NCI-H510A treated with DMSO at 0.1 percent for 48 hours (cell line): ENCODE data around the gene HMGN5.

Experiments
- DNase-seq: peaks from one replicate; lab custom pipeline; 2025; lab: John Stamatoyannopoulos, UW

The HMGN5 gene, protein sequence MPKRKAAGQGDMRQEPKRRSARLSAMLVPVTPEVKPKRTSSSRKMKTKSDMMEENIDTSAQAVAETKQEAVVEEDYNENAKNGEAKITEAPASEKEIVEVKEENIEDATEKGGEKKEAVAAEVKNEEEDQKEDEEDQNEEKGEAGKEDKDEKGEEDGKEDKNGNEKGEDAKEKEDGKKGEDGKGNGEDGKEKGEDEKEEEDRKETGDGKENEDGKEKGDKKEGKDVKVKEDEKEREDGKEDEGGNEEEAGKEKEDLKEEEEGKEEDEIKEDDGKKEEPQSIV

DNA sequence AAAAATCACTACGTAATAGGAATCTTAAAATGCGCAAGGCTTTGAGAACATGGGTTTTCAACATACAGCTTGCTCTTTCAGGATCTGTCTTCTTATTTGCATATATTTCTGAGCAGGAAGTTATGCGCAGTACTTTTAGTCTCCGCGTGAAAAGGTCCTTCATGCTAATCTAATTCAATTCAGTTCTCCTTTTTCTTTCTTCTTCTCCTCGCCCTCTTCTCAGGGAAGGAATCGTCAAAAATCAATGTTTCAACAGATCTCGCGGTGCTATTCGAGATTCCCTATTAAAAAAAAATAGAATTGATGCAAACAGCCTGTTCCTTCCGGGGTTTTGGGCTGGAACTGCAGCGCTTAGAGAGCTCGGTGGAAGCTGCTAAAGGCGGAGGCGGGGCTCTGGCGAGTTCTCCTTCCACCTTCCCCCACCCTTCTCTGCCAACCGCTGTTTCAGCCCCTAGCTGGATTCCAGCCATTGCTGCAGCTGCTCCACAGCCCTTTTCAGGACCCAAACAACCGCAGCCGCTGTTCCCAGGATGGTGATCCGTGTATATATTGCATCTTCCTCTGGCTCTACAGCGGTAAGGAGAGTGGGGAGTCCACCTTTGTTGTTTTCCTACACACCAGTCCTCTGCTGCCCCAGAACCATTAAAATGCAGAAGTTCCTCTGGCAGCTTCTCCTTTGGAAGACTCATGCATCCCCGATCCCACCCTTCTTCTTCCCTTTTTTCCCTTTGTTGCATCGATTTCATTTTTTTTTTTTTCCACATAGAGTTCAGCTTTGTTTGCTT is at the start of gene HMGN5, which contains the start of gene SH3BGRL:
Gene HMGN5, minus strand, starts transcription at position 243 of the 785 bp plus-strand sequence. CDS start 80,364 bp downstream, outside the sequence.
Gene SH3BGRL, plus strand, starts transcription at position 432 of the 785 bp plus-strand sequence. Its CDS starts 99 bp downstream, at position 531.
- peak; percentile 14 for DNase-seq

DNA sequence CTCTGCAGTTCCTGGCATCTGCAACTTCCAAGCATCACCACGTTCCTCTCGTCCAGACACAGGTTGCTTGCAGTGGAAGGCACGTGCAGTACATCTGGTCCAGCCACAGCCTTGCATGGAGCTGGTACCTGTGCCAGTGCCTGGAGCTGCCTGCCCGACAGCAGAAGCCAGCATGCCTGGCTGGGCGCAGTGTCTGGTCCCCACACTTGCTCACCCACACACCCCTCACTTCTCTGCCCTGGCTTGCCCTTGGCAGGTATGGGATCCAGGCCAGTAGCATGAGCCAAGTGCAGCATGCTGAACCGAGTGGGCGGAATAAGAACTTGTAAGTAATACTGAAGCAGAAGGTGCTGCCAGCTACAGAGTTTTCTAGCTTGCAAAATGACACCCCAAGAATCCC is 40.0 kb upstream of the HMGN5 start:
- no peak for DNase-seq

DNA sequence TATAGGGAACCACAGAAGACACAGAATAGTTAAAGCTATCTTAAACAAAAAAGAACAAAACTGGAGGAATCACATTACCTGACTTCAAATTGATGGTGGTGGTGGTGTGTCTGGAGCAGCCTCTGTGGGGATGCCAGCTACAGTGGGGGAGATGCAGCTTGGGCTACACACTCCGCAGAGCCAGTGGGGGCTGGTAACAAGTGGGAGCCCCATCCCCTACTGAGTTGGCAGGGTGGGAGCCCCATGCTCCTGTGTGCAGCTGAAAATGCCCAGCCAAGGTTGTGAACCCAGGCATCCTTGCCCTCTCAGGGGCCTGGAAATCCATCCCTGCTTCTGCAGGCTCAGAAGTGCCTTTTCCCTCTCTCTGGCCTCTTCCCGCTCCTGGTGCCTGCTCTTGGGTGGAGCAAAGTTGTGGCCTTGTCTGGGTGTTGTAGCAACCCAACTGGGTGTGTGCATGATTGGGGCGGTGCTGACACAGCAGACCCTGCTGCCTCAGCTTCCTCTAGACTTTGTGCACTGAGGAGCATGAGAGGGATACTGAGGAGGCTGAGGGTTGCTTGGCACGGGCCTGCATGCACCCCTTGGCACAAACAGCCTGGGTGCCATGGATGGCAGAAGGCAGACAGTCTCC is 39.1 kb upstream of the HMGN5 start:
- no peak for DNase-seq

DNA sequence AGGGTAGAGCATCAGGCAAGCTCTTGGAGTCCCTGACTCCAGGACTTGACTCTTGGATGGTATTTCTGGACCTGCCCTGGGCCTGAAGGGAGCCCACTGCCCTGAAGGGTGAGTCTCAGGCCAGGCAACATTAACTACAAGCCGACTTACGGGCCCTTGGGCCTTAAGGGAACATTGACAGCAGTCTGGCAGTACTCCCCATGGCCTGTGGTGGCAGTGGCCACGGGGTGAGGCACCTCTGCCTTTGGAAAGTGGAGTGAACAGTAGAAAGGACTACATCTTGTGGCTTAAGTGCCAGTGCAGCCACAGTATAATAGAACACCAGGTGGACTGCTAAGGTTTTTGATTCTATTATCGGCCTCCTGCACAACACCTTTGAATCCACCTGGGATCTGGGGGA is 36.5 kb upstream of the HMGN5 start:
- no peak for DNase-seq

DNA sequence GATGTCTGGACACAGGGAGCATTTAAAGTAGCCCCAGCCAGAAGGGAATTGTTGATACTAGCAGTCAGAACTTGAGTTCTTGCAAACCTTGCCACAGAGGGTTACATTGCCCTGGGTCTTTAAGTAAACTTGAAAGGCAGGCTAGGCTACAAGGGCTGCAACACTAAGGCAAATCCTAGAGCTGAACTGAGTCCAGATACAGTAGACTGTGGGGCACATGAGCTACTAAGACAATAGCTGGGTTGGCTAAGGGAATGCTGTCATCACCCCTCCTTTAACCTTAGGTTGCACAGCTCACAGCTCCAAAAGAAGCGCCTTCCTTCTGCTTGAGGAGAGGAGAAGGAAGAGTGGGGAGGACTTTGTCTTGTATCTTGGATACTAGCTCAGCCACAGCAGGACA is 35.8 kb upstream of the HMGN5 start:
- DNase-seq, result no peak

DNA sequence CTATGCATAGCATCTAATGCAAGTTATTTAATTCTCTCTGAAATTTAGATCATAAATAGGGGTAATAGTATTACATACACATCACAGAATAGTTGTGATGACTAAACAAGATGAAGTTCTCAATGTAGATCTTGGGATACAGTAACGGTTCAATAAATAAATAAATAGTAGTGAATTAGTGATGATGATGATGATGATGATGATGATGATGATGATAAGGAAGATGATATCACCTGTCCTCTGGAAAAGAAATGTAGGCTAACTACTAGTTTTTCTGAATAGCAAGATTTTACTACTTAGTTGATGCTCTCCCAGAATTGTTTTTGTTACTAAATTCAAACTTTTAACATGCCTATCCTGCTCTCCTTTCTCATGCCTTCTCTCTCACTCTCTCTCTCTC is 30.5 kb upstream of the HMGN5 start:
- no peak for DNase-seq

DNA sequence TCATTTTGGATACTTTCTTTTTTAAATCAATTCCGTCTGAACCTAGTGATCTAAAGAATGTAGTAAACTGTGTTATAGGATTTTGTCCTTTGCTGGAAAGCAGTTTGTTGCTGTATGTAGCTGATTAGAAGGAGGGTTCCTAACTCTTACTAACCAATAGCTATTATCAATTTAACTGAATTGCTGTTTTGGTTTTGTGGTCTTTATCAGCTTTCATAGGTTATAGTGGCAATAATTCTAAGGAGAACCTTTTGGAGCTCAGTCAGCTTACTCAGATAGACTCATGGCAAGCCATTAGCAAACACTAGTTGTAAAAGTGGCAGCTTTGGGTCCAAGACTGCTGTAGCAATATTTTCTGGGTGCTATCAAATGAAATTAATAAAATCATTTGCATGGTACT is 29.8 kb upstream of the HMGN5 start:
- DNase-seq, result no peak

DNA sequence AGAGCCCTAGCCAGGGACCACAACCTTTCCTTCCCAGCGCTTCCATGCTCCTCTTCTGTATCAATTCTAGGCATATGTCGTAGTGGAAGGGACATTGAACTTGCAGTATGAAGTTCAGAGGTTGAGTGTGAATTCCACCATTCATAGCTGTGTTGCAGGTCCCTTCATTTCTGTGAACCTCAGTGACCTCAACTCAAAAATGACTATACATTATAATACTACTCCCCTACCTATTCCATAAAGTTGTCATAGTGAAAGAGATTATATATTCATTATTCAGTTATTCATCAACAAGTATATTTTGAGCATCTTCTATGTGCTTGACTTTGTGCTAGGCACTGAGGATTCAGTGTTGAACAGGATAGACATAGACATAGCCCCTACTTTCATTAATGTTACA is 28.2 kb upstream of the HMGN5 start:
- DNase-seq, result no peak

DNA sequence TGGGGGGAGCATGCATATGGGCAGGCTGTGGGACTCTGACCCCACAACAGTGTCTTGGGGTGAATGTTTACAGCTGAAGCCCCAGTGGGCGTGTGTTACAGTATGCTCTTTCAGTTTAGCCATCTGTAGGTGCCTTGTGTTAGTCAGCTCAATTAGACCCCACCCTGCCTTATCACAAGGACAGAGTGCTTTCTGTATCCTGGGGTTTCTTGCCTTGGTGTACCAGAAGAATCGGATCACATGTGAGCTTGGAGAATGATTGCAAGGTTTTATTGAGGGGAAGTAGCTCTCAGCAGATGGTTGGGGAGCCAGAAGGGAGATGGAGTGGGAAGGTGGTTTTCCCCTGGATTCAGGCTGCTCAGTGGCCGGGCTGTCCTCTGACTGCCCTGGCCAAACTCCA is 27.5 kb upstream of the HMGN5 start:
- DNase-seq, result no peak

DNA sequence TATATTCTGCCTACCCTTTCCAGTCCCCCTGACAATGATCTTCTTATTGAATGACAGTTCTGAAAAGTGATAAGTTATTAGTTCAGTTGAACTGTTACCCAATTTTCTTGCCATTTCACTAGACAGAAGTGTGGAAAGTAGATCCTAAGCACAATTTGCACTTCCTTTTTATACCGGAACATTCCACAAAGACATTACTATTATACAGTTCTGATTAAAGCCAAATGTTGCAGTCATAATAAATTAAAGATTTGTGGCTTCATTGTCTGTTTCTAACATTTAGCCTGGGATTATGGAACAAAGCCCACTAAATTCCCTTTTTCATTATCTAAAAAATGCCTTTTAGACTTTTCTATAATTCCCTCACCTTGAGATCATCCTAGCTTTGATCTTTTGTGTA is 14.0 kb upstream of the HMGN5 start:
- no peak for DNase-seq

DNA sequence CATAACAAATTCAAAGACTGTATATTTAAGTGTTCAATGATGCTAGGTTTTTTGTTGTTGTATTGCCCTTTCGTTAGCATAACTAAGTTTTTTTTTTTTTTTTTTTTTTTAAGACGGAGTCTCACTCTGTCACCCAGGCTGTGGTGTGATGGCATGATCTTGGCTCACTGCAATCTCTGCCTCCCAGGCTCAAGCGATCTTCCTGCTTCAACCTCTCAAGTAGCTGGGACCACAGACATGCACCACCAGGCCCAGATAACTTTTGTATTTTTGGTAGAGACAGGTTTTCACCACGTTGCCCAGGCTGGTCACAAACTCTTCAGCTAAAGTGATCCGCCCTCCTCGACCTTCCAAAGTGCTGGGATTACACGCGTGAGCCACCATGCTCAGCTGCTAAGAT is 7.2 kb upstream of the HMGN5 start:
- no peak for DNase-seq

DNA sequence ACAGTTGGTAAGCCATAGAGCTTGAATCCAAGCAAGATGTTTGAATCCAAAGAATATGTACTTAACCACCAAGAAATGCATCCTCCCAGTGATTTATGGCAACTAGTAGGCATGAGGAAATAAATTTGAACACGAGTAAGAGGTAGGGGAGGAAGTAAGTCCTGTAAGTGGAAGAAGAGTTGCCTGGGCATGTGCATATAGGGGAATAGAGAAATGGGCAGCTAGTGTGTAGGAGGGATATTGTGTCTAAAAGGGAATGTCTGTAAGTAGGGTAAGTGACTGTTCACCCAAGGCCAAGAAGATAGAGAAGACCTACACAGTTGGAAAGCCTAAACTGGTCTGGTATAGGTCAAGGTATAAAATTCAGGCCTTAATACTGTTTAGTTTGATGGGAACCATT is 4.8 kb upstream of the HMGN5 start:
- no peak for DNase-seq

DNA sequence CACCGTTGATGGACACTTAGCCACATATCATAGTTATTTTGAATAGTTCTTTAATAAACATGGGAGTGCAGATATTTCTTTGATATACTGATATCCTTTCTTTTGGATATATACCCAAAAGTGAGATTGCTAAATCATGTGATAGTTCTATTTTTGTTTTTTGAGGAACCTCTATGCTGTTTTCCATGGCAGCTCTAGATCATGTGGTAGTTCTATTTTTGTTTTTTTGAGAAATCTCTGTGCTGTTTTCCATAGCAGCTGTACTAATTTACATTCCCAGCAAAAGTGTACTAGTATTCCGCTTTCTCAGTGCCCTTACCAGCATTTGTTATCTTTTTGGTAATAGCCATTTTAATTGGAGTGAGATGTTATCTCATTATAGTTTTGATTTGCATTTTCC is 3.8 kb upstream of the HMGN5 start:
- DNase-seq, result no peak

DNA sequence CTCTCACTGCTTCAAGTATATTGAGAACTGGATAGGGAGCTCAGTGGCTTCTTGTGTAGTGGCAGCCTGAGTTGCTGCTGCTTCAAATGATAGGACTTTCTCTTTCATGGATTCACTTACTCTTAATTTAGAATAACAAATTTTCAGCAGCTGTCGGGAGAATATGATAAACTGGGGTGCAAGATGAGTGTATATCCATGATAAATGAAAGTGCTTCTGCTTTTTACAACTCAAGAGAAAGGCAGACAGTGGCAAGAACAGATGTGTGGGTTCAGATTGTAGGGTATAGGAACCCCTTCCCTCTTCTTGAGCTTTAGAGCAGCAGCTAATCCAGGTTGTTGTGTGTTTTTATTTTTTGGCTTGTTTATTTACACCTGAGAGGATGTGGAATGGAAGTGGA is 1.2 kb upstream of the HMGN5 start:
- DNase-seq, result no peak

DNA sequence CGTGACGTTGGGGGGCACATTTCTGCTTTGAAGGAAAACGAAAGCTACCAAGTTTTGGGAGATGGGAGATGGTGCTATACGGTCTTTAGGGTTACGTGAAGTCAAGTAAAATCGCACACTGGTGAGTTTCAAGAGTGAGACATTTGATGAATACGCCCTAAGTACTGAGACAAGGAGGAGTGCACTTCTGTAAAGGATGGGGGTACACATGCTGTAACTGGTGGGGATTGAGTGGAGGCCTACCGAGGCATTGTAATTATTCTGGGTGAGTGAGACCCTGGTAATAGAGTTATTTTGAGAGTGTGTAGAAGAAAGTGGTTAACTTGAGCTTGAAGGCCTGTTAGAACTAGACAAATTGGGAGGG is 725 bp upstream of the HMGN5 start:
- no peak for DNase-seq

DNA sequence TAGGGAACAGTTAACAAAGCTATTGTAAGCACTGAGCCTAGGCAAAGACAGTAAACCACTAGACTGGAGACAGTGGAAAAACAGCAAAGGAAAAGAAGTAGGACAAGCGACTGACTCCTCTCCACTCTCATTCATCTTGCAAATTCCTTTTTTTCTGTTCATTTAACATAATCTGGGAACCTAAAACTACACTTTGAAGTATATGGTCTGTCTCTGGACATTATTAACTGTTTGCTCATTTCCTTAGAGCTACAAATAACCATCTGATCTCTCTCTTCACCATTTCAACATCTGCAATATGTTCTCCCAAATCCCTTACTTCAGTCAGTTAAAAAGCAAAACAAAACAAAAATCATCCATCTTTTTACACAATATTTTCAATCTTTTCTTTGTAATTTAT is 642 bp downstream of the HMGN5 start:
- DNase-seq, result no peak

DNA sequence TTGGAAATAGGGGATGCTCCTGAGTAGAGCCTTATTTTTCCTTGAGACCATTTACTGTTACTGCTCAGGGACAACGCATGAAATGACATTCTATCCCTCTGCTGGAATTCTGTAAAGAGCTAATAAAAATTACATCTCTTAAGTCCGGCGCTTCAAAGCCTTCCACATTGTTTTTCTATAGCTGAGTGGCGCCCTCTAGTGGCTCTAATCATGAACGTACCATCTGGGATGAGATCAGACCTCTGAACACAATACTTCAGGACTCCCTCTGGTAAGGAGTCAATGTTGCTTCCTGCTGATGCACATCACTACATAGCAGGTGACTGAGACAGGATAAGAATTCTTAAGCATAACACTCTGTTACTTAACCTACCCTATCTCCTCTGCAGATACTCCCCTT is 6.0 kb downstream of the HMGN5 start:
- DNase-seq, result peak; percentile 7

DNA sequence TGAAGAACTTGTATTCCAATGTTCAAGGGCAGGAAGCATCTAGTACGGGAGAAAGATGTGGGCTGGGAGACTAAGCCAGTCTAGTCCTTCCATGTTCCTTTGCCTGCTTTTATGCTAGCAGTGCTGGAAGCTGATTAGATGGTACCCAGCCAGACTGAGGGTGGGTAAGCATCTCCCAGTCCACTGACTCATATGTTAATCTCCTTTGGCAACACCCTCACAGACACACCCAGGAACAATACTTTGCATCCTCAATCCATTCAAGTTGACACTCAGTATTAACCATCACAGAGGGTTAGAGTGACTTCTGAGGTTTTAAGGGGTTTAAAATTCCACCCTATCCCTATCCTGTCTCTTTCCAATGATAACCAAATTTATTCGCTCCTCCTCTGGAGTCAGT is 6.5 kb downstream of the HMGN5 start:
- DNase-seq, result no peak

DNA sequence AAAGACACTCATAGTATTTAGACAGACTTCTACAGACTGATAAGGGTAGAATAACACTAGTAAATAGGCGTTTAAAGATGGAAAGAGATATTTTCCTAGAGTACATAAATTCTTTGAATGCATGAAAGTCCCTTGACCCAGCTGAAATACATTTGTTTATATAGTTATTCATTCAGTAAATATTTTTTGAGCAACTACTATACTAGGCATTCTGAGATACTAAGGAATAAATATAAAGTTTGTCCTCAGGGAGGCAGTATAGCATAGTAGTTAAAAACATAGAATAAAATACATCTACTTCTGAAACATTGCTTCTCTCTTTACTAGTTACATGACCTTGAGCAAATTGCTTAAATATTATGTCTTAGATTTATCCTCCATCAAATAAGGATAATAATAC is 27.4 kb downstream of the HMGN5 start:
- DNase-seq, result no peak

DNA sequence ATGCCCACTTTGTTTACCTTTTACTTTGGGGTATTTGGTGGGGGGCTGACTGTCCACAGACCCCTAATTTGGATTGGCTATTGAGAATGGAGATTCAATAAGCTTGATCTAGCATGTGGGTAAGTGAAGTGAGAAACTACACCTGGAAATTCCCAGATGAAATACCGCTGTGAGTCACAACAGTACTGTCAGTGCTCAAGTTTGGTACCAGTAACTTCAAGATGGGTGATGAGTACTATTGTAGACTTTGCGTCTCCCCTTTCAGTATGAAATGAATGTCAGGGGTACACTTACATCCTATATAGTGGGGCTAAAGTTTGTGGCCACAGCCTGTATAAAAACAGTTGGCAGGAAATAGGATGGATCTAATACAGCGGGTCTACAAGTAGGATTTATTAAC is 33.3 kb downstream of the HMGN5 start:
- no peak for DNase-seq

DNA sequence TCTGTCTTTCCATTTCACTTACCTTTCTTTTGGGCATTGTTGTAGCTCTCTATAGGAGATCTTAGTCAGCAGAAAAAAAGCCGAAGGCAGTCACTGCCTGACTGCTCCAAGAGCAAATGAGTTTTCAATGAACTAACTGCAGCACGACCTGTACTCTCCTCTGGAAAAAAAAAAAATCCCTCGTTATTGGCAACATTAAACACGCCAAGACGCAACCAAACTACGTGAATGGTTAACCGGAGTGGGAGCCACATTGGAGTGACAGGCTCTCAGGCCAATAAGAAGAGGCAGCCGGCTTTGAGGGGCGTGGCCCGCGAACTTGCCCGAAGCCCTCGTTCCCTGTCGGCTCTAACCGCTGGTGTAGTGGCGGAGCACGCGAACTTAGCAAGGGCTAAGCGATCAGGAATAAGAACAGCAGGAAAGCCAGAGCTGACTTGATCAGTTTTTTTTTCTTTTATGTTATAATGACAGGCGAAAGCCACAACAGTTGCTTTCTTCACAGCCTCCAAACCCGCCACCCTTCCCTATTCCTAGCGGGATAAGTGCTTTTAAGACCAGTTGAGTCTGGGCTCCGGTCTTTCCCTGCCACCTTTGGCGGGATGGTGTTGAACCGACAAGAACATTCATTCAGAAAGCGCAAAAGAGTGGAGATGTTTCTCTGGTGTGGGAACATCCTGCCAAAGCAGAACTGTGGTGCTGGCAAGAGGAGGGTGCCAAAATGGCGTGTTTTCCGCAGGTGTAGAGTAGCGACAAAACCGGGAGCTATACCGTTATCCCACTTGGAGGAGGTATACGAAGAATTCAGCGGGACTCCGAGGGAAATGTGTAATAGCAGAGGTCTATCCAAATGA is 80.0 kb downstream of the HMGN5 start:
- peak; percentile 44 for DNase-seq

DNA sequence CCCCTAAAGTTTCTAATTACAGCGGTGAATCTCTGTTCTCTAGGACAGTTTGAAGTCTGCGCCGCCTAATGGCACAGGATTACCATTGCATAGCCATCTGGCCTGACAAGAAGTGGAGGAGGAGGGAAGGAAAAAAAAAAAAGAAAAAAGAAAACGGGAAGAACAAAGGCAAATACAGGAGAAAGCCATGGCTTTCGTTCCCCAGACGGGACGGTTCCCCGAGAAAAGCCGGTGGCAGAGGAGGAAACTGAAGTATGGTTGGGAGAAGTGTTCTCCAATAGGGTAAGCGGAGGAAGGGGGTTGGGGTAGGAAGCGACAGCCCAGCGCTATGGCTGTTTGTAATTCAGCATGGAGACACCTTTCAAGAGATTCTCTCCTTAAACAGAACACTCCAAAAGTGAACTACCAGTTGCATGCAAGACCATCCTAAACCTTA is 80.8 kb downstream of the HMGN5 start:
- DNase-seq, result peak; percentile 2
